HG02642 (cell line): Measurements from ENCODE around the gene MFNG.

Source experiments
- ATAC-seq: cut with Tn5 transposase; IDR thresholded peaks from one replicate; pipeline ENCODE4 v1.9.1; 2021; ENCODE audit warnings: mild to moderate bottlenecking; ENCODE audit not compliant: unreplicated experiment, poor library complexity

MFNG gene

DNA sequence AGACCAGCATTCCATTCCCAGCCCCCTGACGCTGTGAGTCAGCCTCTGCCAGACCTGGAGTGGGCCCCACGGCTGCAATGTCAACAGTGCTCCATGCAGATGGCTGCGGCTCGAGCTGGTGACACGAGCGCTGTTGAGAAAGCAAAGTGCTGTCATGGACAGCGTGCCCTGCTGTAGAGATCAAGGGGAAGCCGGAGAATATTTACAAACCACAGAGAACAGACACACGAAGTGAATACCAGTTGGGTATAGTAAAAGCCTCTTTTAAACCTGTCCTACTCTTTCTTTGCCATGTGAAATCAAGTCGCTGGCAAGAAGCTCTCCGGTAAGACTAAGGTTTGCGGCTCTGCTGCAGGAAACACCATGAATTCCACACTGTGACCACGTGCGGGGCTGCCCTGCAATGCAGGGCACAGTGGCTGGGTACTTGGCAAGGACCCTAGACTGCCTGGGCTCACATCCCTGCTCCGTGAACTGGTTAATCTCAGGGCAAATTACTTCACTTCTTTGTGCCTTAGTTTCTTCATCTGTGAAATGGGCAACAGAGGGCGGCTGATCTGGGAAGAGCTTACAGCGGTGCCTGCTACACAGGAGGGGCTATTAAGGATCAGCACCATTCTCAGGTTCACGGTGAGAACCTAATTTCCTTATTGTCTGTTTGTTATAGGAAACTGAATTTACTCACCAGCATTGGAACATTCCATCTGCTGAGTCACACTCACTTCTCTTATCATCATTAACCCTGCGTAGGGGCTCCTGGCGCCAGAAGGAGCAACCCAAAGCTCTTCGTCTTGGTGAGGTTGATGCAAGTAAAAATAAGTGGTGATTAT lies 31.1 kb downstream of the MFNG start:
- no peak for ATAC-seq

DNA sequence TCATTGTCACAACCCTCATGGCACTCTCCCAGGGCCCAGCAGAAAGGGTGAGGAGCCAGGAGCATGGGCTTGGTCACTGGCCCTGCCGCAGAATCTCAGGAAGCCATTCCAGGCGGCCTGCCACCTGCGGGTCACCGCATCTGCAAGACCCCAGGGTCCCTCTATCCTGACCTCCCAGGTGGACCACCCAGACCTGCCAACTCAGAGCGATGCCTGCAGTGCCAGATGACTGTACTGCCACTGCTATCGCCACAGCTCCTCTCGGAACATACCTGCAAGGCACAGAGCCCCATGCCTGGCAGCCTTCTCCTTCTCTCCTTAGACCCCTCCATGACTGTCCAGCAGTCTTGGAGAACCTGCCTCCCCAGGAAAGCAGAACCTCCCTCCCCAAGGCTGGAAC lies 32.5 kb downstream of the MFNG start:
- ATAC-seq, result no peak

DNA sequence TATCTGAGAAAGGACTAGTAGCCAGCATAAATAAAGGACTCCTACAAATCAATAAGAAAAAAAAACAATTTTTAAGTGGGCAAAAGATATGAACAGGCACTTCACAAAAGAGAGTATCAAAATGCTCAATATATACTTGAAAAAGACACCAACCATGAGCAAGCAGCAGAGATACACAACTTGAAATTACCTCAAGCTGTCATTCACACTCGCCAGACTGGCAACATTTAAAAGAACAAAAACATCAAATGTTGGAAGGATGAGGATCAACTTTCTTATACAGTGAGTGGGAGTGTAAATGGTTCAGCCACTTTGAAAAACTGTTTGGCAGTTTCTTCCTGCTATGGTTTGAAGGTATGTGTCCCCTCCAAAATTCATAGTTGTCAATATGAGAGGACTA lies 35.0 kb downstream of the MFNG start:
- no peak for ATAC-seq

- no peak for ATAC-seq
These were observed 36.7 kb downstream of the MFNG start for GRCh38 chr22:37449331-37450001.

DNA sequence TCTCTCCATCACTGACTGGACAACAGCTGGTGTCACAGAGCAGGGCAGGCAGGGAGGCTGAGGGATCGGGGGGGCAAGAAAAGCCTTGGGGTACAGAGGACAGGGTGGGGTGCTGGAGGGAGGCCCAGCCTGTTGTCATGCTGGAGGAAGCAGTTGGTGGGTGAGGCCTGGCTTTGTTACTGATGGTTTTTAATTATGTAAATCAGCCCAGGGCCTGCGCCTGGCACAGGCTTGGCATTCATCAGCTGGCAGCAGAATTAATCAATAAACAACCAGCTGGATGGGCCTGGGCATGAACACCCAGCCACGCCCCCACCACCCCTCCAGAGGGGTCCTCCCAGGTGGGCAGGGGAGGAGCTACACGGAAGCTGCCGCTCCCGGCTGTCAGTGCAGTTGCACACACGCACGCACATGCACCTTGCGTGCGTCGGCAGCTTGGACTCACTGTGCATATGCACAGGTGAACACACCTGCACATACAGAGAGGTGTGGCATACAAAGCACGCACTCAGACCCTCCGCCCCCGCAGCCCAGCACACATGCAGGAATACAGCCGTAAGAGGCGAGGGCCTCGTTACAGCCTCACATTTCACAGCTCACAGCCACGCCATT lies 37.6 kb downstream of the MFNG start:
- ATAC-seq, result no peak

- ATAC-seq, result no peak
These were observed 40.7 kb downstream of the MFNG start for GRCh38 chr22:37445501-37445900.

DNA sequence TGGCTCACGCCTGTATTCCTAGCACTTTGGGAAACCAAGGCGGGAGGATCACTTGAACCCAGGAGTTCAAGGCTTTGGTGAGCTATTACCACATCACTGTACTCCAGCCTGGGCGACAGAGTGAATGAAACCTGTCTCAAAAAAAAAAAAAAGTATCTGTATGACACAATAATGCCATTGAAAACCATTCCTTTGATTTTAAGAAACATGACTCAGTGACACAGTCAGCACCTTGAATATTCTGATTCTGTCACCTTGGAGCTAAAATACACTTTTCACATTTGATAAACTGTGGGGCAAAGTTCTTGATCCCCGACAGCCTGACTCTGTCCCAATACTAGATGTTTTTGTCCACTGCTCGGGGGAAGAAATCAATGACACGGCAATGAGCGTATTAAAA lies 42.2 kb downstream of the MFNG start:
- ATAC-seq, result no peak

GRCh38 chr22:37443086-37443485 lies 43.1 kb downstream of the MFNG start:
- ATAC-seq, result no peak

GRCh38 chr22:37442537-37442936 lies 43.6 kb downstream of the MFNG start:
- ATAC-seq, result no peak

DNA sequence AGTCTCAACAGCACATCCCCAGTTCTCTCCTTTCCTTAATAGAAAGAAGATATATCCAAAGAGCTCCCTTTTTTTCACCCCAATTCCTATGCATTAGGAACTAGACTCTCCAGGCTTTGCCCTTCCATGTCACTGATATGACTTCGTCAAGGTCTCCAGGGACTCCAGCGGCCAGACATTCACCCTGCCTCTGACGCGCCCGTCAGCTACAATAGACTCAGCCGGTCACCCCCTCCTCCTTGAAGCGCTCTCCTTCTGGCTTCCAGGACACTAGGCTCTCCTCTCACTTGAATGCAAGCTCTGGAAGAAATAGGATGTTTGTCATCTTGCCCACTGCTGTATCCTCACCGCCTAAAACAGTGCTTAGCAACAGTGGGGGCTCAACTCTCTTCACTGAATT lies 44.0 kb downstream of the MFNG start:
- ATAC-seq, result no peak

GRCh38 chr22:37440875-37441274 lies 45.3 kb downstream of the MFNG start:
- ATAC-seq, result no peak

DNA sequence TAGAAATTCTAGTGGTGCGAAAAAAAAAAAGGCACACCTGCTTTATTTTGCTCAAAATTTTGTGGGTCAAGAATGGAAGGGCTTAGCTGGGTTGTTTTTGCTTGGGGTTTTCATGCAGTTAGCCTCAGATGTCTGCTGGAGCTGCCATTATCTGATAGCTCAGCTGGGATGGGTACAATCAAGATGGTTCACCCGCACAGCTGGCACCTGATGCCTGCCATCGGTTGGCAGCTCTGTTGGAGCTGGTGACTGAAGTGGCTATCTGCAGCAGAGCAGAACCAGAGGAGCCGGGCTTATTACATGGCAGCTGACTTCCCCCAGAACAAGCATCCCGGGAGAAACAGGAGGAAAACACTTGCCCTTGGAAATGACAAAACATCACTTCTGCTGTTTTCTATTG lies 46.8 kb downstream of the MFNG start:
- ATAC-seq, result no peak

DNA sequence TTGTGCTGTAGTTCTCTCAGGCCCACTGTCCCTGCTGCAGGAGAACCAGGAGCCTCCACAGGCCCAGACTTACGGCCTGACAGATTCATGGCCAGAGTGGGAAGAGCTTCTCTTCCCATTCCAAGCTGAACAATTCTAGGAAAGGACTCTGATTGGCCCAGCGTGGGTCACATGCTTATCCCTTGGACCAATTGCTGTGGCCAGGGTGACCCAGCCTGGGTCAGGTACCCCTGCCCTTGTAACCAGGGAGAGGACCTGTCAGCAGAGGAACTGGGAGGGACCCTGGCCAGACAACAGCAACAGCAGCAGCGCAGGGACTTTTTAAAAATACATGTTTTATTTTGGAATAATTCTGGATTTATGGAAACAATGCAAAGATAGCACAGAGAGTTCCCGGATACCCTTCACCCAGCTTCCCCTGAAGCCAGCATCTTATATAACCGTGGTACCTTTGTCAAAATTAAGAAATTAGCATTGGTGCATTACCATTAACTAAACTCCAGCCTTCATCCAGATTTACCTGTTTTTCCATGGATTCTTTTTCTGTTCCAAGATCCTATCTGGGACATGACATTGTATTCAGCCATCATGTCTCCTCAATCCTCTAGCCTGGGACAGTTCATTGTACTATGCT lies 50.1 kb downstream of the MFNG start:
- ATAC-seq, result no peak

DNA sequence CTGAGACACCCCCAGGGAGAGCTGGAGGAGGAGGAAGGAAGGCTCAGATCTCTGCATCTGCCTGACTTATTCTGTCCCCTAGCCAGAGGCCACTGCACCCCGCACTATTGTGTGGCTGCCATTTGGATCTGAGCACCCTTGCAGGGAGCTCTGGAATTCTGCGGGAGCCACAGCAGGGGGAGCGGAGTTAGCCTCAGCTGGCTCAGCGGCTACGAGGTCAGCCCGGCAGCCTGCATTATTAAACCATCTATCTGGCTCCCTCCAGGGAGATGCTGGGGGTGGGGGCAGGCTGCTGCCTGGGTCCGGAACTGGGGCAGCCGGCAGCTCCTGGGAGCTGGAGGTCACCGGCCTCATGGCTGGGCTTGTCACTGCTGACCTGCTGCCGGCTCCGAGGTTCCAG lies 52.4 kb downstream of the MFNG start:
- ATAC-seq, result no peak

- ATAC-seq, result no peak
These were observed 53.5 kb downstream of the MFNG start for GRCh38 chr22:37432708-37433054.

DNA sequence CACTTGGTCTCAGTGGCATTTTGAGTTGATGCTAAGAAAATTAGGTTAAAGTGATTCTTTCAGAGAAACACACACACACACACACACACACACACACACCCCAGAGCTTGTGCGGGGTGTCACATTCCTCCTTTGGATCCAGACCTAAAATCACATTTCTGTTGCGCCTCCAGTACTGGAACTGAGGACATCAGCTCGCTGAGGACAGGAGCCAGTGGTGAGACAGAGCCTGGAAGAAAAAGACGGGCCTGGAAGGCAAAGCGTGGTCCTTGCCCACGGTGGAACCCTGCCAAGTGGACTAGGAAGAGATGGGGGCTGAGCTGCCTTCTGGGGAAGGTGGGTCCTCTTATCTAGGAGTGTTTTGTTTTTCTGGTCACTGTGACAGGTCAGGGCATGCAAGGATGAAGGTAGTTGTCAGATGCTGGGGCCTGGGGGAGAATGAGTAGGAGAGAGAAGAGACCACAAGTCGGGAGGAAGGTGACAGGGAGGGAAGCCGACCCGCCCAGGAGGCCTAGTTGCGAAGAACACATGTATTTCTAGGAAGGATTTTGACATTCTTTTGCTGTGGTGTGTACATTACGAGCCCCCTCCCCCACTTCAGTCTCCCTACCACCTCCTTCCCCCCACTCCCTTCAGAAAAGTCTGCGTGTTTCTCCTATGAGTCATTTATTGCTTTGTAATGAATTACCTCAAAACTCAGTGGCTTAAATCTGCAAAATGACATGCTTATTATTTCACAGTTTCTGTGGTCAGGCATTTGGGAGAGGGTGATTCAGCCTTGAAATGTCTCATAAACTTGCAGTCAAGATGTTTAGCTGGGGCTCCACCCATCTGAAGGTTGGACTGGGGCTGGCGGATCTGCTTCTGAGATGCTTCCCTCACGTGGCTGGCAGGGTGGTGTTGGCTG lies 54.1 kb downstream of the MFNG start:
- ATAC-seq, result no peak

GRCh38 chr22:37431366-37431765 lies 54.8 kb downstream of the MFNG start:
- no peak for ATAC-seq

DNA sequence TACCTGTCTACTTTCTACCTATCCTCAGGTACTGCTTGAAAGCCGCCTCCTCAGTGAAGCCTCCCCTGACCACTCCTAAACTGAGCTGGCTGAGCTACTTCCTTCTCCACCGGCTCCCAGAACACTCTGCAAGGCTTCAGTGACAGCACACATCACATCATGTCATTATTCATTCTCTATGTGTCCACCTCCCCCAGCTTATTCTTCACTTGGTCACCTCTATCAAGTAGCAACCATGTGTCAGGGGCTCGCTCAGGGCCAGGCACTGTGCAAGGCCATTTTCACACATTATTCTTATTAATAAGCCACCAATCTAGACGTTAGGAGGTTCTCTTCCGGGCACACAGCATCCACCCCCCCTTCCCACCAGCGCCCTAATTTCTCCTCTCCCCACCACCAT lies 55.2 kb downstream of the MFNG start:
- ATAC-seq, result no peak

GRCh38 chr22:37428649-37429586 lies 57.3 kb downstream of the MFNG start:
- no peak for ATAC-seq
